GM21576 (cell line): ENCODE measurements around the gene SNIP1.
"Not testable (repeated sequence)": the region's sequence is repeated elsewhere in the genome, so short reads cannot be mapped to it uniquely, and the experiment has no call there.

Experiments used
- ATAC-seq: cut with Tn5 transposase; IDR thresholded peaks from one replicate; pipeline ENCODE4 v1.9.1; 2021; ENCODE audit warnings: mild to moderate bottlenecking, moderate library complexity; ENCODE audit not compliant: unreplicated experiment

SNIP1 gene, protein sequence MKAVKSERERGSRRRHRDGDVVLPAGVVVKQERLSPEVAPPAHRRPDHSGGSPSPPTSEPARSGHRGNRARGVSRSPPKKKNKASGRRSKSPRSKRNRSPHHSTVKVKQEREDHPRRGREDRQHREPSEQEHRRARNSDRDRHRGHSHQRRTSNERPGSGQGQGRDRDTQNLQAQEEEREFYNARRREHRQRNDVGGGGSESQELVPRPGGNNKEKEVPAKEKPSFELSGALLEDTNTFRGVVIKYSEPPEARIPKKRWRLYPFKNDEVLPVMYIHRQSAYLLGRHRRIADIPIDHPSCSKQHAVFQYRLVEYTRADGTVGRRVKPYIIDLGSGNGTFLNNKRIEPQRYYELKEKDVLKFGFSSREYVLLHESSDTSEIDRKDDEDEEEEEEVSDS

GRCh38 chr1:37553927-37554808, at the start of gene SNIP1:
SNIP1 (minus strand) TSS chr1:37554293; CDS start chr1:37554229, 64 bp downstream.
- no peak for ATAC-seq

DNA sequence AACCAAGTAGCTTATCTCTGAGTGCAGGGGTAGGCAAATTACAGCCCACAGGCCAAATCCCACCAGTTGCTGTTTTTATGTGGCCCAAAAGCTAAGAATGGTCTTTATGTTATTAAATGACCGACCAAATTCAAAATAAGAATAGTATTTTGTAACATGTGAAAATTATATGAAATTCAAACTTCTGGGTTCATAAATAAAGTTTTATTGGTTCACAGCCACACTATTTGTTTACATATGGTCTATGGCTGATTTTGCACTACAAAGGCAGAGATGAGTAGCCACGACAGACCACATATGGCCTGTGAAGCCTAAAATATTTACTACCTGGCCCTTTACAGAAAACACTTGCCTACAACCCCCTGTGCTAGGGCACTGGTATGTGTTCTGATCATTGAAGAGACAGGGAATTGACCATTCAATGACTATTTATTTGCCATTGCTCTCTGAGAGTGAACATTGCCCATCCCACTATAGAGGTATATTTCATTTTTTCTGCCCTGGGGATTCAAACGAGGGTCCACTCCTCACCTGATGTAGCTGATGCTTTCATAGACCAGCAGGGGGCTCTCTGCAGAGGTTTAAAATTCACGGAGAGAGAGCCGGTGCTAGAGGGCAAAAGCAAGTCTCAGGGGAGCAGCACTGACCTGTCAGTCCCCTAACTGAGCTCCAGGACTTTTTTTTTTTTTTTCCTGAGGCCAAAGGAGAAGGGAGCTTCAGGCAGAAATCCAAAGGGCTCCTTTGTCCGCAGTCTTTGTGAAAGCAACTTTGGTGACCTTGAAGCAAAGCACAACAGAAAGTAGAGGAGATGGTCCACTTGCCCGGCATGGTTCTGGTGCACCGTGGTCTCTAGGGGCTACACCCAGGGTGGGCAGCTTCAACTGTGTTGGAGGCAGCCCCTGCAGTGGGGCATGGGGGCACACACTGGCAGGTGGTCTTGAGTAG, 48.9 kb upstream of the SNIP1 start:
- ATAC-seq = no peak

GRCh38 chr1:37601441-37601840, 47.3 kb upstream of the SNIP1 start:
- no peak for ATAC-seq

DNA sequence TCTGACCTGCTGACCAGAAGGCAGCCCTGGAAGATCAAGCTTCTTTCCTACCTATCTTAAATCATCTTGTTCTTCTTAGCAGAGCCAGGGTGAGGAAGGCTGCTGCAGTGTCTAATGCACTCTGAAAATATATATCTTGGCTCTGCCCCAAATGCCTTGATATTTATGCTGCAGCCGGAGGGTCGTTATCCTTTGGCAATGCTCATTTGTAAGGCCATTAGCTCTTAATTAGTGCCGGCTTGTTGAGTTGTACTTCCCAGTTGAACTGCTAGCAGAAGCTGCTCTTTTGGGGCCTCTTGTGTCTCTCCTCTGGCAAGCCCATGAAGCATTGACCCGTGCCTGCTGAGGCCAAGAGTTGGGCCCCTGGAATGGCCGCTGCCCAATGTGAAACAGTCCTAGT, 45.8 kb upstream of the SNIP1 start:
- ATAC-seq = no peak

- no peak for ATAC-seq
Observed at GRCh38 chr1:37596182-37596667, 42.1 kb upstream of the SNIP1 start.

DNA sequence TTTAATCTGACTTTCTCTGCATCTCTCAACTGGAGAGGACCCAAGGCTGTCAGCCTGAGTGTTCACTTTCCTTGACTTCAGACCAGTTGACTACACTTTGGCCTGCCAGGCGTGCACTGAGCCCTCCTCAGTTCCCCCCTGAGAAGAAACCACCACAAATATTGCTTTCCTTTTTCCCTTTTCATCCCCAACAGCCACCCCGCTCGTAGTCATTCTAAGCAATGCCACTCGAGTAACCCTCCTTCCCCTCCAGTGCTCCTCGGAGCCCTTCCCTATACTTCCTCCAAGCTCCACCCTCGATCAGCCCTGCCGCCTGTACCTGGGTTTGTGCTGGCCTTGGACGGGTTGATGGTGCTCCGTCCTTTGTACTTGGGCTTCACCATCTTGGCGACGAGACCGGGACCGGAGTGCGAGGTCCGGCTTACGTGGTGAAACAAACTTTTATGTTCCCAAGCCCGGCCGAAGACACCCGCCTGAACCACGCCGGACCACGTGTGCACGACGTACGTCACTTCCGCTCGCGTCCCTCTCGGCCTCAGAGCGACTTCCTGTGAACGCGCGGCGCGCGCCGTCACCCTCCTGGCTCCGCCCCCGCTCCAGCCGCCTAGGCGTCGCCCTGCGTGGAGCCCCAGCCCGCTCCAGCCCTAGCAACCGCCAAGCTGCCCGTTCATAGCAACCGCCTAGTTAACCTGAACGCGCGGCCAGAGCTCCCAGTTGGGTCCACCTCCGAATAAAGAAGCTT, 41.5 kb upstream of the SNIP1 start, which contains the start of gene GNL2:
GNL2 (minus strand) TSS at position 498 of the 742 bp plus-strand sequence; CDS start at position 383, 115 bp downstream.
- ATAC-seq = peak; percentile 96

DNA sequence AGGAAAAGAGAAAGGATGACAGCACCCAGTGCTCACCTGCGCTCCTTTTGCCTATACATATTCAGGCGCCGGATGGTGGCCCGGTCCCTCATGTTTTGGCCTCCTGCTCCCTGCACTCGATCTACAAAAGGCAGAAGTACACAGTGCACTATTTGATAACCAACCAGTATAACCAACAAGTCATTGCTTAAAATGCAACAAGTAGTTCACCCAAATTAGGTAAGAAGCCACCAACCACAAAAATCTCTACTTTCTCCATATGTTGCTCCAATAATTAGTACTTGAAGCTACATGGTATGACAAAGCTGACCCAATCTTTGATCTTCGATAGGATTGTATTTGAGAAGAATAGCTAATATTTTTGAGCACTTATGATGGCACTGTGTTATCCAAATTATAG, 39.6 kb upstream of the SNIP1 start:
- no peak for ATAC-seq

DNA sequence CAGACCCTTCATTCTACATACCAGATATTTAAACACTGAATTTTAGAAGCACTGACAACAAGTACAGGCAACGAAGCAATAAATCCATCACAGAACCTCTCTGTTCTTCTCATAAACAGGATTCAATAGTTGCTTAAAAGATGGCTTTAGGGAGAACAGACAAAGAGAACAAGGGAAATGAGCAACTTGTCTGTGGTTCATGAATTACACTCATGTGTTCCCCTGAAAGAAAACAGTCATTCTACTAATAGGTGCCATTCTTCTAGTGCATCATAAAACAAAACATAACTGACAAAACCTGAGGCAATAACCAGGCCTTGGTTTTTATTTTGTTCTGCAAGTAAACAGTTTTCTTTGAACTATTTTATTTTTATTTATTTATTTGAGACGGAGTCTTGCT, 34.8 kb upstream of the SNIP1 start:
- no peak for ATAC-seq

- not testable (repeated sequence) for ATAC-seq
Observed at GRCh38 chr1:37584544-37584943, 30.5 kb upstream of the SNIP1 start.

GRCh38 chr1:37575692-37576091, 21.6 kb upstream of the SNIP1 start:
- ATAC-seq = no peak

- no peak for ATAC-seq
Observed at GRCh38 chr1:37574834-37575480, 20.9 kb upstream of the SNIP1 start.

DNA sequence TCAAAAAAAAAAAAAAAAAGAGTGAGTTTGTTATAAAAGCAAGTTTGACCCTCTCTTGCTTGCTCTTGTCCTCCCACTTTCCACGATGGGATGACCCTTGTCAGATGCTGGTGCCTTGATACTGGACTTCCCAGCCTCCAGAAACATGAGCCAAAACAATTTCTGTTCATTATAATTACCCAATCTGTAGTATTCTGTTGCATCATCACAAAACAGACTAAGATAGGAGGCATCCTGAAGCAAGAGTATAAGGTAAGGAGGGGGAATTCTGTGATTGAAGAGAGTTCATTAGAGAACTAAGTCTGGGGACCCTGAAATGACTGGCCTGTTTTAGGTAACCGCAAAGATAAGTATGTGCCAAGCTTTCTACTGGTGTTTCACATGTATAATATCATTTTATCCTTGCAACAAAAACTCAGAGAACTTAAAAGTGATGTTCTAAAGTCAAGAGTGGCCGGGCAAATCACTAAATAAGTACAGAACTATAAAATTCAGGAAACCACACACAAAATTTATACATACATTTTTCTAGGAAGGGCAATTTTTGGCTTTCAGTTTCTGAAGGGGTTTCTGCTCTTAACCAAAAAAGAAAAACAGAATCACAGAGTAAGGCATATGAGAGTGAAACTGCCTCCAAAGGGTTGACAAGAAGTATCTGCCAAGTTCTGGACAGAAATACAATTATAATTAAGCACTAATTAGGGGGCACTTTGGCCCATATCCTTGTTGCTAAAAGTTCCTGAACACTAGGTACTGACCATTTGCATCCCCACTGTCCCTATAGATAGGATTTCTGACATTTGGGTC, 16.6 kb upstream of the SNIP1 start:
- ATAC-seq = no peak

- no peak for ATAC-seq
Observed at GRCh38 chr1:37567023-37567422, 12.9 kb upstream of the SNIP1 start.

DNA sequence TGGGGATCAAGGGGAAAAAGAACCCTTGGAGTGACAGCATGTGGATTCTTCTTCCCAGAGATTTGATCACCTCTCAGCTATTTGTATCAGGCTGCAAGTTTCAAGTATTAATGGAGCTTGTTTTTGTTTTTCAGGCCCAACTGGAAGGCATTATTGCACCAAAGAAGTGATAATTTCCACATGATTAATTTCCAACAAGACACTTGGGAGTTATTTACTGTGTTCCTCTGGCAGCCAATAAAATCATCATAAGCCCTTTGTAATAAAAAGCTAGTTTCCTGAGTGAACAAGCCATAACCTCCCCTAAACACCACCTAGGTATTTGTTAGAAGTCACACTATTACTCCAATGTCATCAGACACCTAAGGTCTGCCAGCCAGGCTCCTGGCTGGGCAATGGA, 10.8 kb upstream of the SNIP1 start:
- no peak for ATAC-seq

GRCh38 chr1:37562984-37563383, 8.9 kb upstream of the SNIP1 start:
- ATAC-seq = no peak

DNA sequence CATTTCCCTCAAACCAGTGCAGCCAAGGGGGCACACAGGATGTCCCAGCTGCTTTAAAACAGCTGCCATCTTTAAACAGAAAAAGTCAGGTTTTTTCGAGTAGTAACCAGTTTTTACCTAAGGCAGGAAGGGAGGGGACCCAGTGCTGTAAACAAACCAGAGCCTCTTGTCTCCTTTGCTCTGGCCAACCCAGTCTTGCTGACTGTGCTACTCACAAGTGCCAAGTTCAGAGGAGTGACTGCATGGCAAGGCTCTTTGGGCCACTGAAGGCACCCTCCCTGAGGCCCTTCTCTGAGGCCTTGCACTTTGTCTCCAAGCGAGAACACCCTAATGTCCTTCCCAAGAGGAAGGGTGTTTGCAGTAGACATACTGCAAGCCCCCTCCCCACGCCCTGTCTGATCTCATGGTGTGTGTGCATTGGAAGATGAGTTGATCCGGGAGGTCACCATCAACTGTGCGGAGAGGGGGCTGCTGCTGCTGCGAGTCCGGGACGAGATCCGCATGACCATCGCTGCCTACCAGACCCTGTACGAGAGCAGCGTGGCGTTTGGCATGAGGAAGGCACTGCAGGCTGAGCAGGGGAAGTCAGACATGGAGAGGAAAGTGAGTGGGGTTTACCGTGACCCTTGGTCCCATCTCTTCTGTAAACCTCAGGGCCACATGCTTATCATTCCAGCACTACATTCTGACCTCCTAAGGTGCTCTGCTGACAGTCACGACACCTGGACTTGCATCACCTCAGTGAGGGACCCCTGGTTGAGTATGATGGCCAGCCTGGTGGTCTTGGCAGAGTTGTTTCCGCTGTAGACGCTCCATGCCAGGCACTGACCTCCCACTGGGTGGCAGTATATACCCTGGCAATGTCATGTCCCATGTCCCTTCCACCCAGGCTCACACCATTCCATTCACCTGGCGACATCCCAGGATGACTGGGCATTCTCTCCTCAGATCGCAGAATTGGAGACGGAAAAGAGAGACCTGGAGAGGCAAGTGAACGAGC, 7.3 kb upstream of the SNIP1 start:
- no peak for ATAC-seq

DNA sequence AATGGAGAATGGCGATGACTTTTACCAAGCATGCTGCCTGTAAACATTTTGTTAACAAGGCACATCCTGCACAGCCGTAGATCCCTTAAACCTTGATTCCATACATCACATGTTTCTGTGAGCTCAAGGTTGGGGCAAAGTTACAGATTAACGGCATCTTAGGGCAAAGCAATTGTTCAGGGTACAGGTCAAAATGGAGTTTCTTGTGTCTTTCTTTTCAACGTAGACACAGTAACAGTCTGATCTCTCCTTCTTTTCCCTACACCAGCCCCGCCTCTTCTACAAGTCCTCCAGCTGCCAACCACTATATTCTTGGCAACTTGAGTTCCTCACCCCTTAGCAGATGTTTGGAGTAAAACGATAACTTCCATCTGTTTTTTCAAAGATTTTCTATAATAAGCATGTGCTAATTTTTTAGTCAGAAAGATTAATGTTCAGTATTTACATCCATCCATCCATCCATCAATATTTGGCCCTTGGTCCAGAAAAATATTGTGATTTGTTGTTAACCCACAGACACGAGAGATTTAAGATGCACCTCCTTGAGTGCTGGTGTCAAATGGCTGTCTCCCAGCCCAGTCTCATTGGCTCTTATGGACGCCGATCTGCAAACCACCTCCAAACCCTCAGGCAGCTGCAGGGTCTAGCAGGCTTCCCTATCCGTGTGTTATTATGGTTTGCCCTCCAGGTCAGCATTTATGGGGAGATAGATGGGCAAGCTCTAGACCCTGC, 6.5 kb upstream of the SNIP1 start:
- ATAC-seq = no peak
